GM12873 (cell line): ENCODE results near the gene PAK2.

ENCODE experiments used
- TF ChIP-seq, protein P1 (sequence below): IDR thresholded peaks from 2 replicates; pipeline ENCODE4 v1.5.1; 2012; ENCODE audit warnings: low read depth, mild to moderate bottlenecking, moderate library complexity, low read length, control low read depth; ENCODE audit not compliant: insufficient read depth; ENCODE audit errors: missing control alignments

PAK2 gene

GRCh38 chr3:196712514-196713413 is 26.9 kb upstream of the PAK2 start:
- TF ChIP-seq, protein P1, sequence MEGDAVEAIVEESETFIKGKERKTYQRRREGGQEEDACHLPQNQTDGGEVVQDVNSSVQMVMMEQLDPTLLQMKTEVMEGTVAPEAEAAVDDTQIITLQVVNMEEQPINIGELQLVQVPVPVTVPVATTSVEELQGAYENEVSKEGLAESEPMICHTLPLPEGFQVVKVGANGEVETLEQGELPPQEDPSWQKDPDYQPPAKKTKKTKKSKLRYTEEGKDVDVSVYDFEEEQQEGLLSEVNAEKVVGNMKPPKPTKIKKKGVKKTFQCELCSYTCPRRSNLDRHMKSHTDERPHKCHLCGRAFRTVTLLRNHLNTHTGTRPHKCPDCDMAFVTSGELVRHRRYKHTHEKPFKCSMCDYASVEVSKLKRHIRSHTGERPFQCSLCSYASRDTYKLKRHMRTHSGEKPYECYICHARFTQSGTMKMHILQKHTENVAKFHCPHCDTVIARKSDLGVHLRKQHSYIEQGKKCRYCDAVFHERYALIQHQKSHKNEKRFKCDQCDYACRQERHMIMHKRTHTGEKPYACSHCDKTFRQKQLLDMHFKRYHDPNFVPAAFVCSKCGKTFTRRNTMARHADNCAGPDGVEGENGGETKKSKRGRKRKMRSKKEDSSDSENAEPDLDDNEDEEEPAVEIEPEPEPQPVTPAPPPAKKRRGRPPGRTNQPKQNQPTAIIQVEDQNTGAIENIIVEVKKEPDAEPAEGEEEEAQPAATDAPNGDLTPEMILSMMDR: no peak

GRCh38 chr3:196721097-196721496 is 18.6 kb upstream of the PAK2 start:
- TF ChIP-seq, protein P1: no peak

- TF ChIP-seq, protein P1: no peak
Measured at GRCh38 chr3:196726788-196727675, 12.6 kb upstream of the PAK2 start.

GRCh38 chr3:196735751-196736150 is 3.9 kb upstream of the PAK2 start:
- TF ChIP-seq, protein P1: no peak

- TF ChIP-seq, protein P1: no peak
Measured at GRCh38 chr3:196736670-196737374, 2.8 kb upstream of the PAK2 start.

DNA sequence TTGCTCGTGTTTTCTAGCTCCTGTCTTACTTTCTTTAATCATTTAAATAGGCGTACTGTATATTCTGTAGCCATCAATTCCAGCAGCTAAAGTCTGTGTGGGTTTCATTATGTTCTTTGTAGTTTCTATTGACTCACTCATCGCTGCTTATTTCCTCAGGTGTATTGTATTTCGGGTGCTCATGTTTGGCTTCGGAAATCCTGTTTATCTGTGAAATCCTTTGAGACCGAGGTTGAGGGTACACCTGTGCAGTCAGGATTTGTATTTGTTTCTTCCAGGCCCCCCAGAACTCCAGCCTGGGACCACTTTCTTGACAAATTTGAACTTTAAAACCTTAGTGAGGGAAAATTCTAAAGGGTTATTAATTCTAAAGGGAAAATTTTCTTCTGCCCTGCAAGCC is 2.0 kb upstream of the PAK2 start:
- TF ChIP-seq, protein P1: no peak
